ENCODE measurements around the gene GOPC.

GRCh38 chr6:117530467-117531242 lies 71.7 kb downstream of the GOPC start:
- TF ChIP-seq CTCF (conservative IDR thresholded peaks at IDR 0.05; ENCODE audit: low read depth, low read length) = no peak
- TF ChIP-seq EZH2 (IDR thresholded peaks at IDR 0.05; ENCODE audit: borderline replicate concordance, low read depth, low read length, poor library complexity, severe bottlenecking) = no peak

Data from A673 (cell line).